Epithelial cell of proximal tubule (primary cell): ENCODE measurements around the gene PPIP5K2. TPM values are rescaled to one million over a fixed set of nuclear protein-coding genes. Genes with fewer than 3 reads are reported as not detected.

ENCODE experiments used
- DNase-seq: peaks from one replicate; pipeline ENCODE4 v3.0.0-alpha.2; 2011; ENCODE audit warnings: low read depth
- H3K4me3 ChIP-seq: 2 replicates; pipeline ENCODE4 v1.5.1; 2011; ENCODE audit warnings: low read depth, mild to moderate bottlenecking, low read length
- CTCF ChIP-seq: conservative IDR thresholded peaks from 2 replicates; pipeline ENCODE4 v1.5.1; 2012; ENCODE audit warnings: low read depth, mild to moderate bottlenecking, low read length
- total RNA-seq: library from RNA; depleted of rRNA; stranded (reverse); fragments of >200 nt; gene quantifications from 2 replicates; pipeline ENCODE4 v1.2.3, GENCODE V29; 2015

The PPIP5K2 gene
- total RNA-seq, 1 donor from 2014 or later = 19.5 TPM

DNA sequence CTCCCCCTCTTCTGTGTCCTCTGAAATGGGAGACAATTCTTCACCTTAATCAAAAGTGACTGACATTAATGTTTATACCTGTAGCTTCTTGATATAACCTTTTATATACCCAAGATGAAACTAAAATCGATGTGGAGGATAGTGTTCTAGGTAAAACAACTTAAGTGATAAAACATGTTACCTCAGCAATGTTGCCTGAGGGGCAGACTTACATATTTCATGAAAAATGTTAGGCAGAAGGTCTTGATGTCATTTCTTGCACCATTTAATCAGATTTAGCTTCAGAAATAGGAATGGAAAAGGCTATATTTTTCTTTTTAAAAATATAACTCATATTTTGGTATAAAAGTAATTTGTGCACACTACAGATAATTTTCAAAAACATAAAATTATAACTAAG lies 115.8 kb downstream of the PPIP5K2 start:
- no peak overlapping the region for H3K4me3 ChIP-seq
- DNase-seq = no peak
- TF ChIP-seq CTCF = no peak

DNA sequence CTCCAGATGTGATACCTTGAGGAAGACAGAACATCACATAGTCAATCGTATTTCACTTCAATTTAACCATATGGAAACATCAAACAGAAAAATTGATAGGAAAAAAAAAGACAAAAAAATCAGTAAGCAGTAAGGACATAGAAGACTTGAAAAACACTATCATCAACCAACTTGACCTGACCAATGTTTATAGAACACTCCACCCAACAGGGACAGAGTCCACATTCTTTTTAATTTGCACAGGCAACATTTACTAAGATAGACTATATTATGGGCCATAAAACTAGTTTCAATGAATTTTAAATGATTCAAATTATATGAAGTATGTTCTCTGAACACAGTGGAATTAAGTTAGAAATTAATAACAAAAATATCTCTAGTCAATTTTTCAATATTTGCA lies 117.7 kb downstream of the PPIP5K2 start:
- TF ChIP-seq CTCF = no peak
- H3K4me3 ChIP-seq = no peak overlapping the region
- DNase-seq = no peak

GRCh38 chr5:103243665-103244064 lies 123.6 kb downstream of the PPIP5K2 start:
- H3K4me3 ChIP-seq = no peak overlapping the region
- no peak for DNase-seq
- no peak for TF ChIP-seq CTCF

DNA sequence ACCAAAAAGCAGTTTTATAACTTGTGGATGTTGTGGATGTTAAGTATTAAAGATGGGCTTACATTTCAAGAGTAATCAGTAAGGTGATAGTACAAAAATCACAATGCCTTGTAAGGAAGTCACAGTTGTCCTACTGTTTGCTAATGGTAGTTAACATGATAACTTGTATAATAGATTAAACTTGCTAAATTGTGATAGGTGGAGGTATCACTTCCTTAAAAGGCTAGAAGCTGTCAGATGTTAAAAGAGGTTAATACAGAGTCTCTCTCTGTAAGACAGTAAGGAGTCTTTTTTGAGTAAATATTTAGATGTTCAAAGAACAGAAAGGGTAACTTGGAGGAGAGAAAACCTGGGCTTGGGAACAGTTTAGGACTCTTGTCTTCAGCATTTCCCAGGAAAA lies 124.3 kb downstream of the PPIP5K2 start:
- DNase-seq = no peak
- no peak overlapping the region for H3K4me3 ChIP-seq
- TF ChIP-seq CTCF = no peak

GRCh38 chr5:103245761-103246160 lies 125.7 kb downstream of the PPIP5K2 start:
- no peak for TF ChIP-seq CTCF
- H3K4me3 ChIP-seq = no peak overlapping the region
- DNase-seq = no peak

GRCh38 chr5:103247118-103247517 lies 127.0 kb downstream of the PPIP5K2 start:
- H3K4me3 ChIP-seq = no peak overlapping the region
- DNase-seq = no peak
- no peak for TF ChIP-seq CTCF

DNA sequence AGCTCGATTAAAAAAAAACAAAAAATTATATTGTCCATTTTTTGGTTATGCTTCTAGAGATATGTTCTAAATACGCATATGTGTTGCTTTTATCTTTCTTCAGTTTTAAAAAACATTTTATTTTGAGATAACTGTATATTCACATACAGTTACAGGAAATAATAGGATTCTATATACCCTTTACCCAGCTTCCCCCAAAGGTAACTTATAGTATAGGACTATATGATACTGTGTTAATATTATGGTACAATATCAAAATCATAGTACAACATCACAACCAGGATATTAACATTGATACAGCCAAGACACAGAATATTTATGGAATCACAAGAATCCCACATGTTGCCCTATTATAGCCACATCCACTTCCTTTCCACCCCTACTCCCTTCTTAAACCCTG lies 129.0 kb downstream of the PPIP5K2 start:
- TF ChIP-seq CTCF = no peak

More for the DNA sequence above, 129.0 kb downstream of the PPIP5K2 start:
- H3K4me3 ChIP-seq = no peak overlapping the region
- no peak for DNase-seq
